Hepatic stellate cell (primary cell): Measurements from ENCODE around the gene BBX.

Experiments used
- DNase-seq: peaks from one replicate; pipeline ENCODE4 v3.0.0; 2011; ENCODE audit warnings: low spot score

BBX gene

DNA sequence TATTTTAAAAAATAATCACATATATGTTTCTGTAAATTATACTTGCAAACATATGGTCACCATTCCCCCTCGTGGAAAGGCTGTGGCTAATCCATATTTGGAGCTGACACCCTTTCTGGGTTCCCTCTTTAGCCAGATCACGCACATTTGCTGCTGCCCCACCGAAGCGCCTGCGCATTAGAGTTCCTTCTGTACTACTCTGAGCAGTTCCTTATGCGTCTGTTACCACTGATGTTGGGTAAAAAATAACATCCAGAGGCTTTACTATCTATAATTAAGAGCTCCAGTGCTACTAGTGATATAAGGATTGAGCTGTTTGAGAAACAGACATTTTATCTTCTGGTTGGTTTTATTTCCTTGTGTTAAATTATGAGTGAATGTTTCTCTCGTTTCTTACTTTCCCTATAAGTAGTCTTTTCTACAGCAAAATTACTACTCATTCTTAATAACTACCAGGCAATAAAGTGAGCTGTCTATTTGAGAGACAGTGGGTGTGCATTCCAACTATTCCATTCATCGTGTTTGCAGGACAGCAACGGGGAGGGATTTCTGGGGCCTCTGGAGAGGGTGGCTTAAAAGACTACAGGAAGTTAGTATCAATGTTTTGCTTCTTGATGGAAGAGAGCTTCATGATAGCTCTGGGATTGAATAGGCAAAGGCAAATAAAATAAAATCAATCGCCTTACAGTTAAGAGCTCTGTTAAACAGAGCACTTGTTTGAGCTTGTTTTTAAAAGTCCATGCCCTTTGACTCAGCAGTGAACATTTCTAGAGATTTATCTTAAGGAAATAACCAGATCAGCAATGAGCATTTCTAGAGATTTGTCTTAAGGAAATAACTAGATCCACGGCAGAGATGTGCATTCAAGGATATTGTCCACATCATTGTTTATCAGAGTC is 322.9 kb downstream of the BBX start:
- DNase-seq, result peak; percentile 50

DNA sequence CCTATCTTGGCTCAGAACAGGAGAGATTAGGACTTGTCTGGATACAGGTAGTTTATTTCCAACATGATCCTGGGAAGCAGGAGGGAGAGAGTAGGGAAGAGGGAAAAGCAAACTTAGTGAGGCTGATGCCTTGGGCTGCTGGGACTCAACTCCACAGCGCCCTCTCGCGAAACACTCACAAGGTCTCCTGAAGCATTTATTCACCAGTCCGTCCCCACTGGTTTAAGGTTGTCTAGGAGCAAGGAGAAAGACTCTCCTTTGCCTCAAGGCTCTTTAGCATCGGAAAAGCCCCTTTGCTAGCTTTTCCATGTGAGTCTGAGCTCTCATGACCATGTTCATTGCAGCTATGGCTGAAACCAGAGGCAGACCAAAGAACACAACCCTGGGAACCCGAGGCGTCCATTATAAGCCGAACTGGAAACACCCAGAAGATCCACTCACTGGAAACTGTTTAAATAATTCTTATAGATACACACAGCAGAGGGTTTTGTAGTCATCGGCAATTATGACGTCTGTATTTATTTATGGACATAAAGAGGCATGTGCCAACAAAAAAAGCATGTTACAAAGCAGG is 323.6 kb downstream of the BBX start:
- DNase-seq, result peak; percentile 64

DNA sequence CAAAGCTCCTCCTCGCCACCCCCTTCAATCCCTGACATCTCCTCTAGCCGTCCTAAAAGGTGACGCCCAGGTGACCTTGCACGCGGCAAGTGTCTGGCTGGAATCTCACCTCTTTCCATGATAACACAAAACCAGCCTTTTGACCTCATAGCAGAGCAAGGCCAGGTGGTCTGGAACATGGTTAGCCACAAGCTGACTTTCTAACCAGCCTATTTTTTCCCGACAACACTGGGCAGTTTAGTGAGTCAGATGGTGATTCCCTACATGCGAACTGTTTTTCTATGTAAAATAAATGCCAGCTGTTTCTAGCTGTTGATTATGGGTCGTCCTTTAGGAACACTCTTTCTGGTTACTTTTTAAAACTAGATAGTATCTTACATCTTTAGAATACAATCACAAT is 325.0 kb downstream of the BBX start:
- no peak for DNase-seq

DNA sequence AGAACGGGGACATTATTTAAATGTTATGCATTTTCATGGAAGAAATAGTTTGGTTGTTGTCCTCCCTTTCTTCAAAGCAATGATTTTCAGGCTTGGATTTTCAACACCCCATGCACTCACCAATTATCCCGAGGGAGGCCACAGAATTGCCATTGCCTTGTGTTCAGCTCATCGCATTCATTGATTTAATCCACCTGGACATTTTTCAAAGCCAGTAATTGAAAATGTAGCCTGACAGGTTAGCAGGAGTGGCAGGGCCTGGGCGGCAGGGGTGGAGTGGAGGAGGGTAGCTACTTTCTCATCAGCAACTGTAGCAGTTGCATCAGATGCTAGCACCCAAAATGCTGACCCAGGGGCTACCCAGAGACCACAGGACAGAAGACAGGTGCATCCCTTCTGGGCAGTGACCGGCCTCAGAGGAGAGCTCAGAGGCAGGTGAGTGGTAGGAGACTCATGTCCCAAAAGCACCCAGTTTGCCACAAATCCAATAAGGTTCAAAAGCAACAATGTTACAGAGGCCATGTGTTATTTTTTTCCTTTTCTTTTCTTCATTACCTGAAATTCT is 325.7 kb downstream of the BBX start:
- DNase-seq, result no peak

DNA sequence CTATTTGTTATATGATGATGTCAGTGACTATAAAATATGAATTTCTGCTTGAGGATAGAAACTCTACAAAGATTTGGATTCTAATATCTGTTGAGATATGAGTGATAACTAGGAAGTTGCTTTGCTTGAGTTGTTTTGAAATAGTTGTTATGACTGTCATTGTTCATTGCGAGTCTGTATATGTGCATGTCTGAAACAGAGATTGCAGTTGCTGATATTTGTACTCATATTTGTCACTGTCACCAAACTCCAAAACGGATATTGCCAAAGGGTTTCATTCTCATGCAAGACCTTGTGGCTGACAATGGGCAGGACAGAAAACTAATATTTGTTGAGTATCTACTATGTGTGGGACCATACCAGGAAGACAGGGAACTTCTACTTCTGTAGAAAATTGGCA is 327.9 kb downstream of the BBX start:
- DNase-seq, result no peak

DNA sequence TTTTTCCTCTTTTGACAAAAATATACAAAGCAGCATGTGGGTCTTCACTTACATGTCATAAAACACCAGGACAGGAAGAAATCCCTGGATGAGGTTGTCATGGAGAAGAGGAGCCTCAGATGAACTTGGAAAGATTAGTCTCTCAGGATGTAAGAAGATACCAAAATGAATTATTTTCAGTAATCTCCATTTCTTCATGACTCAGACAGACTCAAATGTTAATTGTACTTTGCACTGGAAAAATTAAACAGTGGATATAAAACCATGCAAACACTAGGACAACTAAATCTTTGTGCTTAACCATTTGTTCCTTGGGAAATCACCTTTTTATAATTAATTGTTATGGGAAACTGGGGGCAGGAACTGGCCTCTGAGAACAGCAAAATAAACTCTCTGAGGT is 331.1 kb downstream of the BBX start:
- DNase-seq, result no peak

DNA sequence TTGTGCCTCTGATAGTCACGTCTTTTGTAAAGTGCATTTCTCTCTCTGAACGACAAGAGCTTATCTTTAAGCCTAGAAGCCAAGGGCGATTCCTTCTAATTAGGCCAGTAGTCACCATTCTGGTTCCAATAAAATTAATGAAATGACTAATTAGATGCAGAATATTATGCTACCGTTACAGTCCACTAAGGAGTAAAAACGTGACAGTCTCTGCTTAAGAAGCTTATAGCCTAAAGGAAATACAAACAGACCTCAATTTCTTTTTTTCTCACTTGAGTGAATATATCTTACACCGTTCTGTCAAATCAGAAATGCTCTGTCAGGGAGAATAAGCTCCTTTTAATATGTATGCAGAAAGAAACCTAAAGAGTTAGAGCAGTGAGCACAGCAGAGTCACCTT is 332.0 kb downstream of the BBX start:
- DNase-seq, result no peak

DNA sequence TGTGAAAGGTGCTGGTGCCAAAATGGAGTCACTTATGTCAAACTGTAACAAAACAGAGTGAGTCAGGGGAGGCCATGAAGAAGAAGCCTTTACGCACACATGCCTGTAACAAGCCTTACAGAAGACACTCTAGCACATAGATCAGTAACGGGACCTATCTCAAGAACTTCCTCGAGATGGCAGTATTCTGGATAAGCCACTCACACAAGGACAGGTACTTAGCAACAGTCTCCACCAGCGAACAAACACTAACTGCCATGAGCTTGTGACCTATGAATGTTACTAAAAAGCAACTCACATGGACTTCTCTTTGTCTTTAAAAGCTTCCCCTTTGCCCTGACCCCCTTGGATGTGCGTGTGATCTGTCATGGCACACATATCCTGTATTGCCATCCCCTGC is 332.9 kb downstream of the BBX start:
- no peak for DNase-seq

DNA sequence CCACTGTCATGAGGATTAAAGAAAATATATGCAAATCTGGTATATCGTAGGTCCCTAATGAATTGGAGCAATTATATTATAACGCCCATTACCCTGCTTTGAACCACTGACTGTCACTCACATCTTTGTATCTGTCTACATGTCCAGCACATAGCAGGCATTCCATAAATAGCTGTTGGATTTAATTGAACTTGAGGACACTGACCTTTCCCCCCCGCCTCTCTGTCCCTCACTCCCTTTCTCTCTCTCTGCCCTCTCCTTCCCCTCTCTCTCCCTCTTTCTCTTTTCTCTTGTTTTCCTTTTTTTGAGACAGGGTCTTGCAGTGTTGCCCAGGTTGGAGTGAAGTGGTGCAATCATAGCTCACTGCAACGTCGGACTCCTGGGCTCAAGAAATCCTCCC is 335.1 kb downstream of the BBX start:
- no peak for DNase-seq

DNA sequence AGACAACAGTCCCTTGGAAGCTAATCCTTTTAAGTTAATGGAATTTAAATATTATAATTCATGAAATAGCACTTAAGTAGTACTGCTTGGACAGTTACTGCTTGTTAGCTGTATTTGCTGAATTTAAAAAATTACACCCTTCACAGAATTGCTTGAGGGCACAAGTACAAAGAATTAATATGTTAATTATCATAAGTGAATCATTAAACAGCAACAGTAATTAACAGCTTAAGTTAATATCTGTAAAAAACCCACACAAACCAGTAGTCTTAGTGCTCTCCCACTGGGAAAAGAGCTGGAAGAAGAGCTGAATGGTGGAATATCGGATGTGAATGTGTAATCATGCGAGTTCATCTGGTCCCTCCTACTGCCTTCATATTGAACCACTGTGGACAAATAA is 336.1 kb downstream of the BBX start:
- no peak for DNase-seq
